HL-60 (cell line): ENCODE data around the gene RIC3.

Experiments
- DNase-seq, 2 experiments: peaks; one replicate each; pipeline ENCODE4 v3.0.0-alpha.2; 2010 to 2020; ENCODE audit warnings: low read depth in 1 of 2, low spot score in 1 of 2
- H3K27ac ChIP-seq: fragments of 250-450 bp; sonication (Bioruptor Pico); replicated peaks from 2 replicates; pipeline ENCODE4 v1.5.1; 2020; ENCODE audit warnings: mild to moderate bottlenecking, moderate library complexity
- H3K27me3 ChIP-seq: fragments of 250-450 bp; sonication (Bioruptor Pico); 2 replicates; pipeline ENCODE4 v1.5.1; 2021; ENCODE audit warnings: mild to moderate bottlenecking, moderate library complexity; ENCODE audit not compliant: insufficient read depth, poor library complexity, severe bottlenecking
- H3K4me3 ChIP-seq: replicated peaks from 2 replicates; pipeline ENCODE4 v1.5.1; 2011; ENCODE audit warnings: mild to moderate bottlenecking, control low read depth, low read length; ENCODE audit not compliant: insufficient read depth
- CTCF ChIP-seq: IDR thresholded peaks from one replicate; pipeline ENCODE4 v1.5.1; 2011; ENCODE audit warnings: low read length, control low read depth, inconsistent platforms; ENCODE audit not compliant: insufficient read depth
- GABPA ChIP-seq: IDR thresholded peaks from 2 replicates; pipeline ENCODE4 v1.6.1; 2012; ENCODE audit warnings: low read depth
- POLR2AphosphoS5 ChIP-seq: IDR thresholded peaks from 2 replicates; pipeline ENCODE4 v1.6.1; 2012; ENCODE audit warnings: low read depth
- REST ChIP-seq: IDR thresholded peaks from 2 replicates; pipeline ENCODE4 v1.6.1; 2012; ENCODE audit warnings: low read depth; ENCODE audit not compliant: insufficient replicate concordance
- SPI1 ChIP-seq: IDR thresholded peaks from 2 replicates; pipeline ENCODE4 v1.6.1; 2012; ENCODE audit warnings: low read depth, mild to moderate bottlenecking, borderline replicate concordance
- long read RNA-seq: library from polyadenylated mRNA; unstranded; transcript quantifications from one replicate; pipeline ENCODE4 v2.0.0, GENCODE V29; 2020

RIC3 gene, protein sequence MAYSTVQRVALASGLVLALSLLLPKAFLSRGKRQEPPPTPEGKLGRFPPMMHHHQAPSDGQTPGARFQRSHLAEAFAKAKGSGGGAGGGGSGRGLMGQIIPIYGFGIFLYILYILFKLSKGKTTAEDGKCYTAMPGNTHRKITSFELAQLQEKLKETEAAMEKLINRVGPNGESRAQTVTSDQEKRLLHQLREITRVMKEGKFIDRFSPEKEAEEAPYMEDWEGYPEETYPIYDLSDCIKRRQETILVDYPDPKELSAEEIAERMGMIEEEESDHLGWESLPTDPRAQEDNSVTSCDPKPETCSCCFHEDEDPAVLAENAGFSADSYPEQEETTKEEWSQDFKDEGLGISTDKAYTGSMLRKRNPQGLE
- long read RNA-seq: 0 reads

DNA sequence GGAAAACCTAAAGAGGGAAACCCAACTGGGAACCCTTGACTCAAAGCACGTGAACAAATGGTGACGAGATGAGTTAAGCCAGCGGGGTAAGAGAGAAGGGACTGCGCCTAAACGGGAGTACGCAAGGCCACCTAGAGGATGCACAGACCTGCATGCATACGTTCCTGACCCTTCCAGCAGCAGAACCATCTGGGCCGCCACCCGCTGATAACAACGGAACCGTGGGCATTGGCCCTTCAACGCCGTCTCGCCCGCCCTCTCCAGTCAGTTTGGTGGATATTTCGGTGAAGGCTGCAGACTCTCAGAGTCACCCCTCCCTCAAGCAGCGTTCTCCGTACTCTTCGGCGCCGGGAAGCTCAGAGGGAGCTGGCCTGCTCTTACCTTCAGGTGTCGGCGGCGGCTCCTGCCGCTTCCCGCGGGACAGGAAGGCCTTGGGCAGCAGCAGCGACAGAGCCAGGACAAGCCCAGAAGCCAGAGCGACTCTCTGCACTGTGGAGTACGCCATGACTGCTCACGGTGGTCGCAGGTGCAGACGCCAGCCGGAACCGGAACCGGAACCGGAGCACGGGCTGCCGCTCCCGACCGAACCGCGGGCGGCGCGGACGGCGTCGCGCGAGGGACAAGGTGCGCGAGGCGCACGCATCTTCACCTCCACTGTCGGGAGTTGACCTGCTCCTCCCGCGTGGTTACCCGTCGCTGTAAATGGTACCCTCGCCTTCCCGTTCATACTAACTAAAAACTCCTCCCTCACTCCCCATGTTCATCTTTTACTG is at the start of gene RIC3:
RIC3 (minus strand) TSS at position 541 of the 773 bp plus-strand sequence; CDS start at position 505, 36 bp downstream.
- Histone ChIP-seq H3K27me3 (peaks cover 31% of the 10 kb centered on the region), H3K4me3 (no peak within 1 kb of the TSS), H3K27ac (no peak within 1 kb of the TSS)
- TF ChIP-seq REST (no peak), CTCF (no peak), POLR2AphosphoS5 (no peak), GABPA (no peak), SPI1 (no peak)
- DNase-seq: no peak

DNA sequence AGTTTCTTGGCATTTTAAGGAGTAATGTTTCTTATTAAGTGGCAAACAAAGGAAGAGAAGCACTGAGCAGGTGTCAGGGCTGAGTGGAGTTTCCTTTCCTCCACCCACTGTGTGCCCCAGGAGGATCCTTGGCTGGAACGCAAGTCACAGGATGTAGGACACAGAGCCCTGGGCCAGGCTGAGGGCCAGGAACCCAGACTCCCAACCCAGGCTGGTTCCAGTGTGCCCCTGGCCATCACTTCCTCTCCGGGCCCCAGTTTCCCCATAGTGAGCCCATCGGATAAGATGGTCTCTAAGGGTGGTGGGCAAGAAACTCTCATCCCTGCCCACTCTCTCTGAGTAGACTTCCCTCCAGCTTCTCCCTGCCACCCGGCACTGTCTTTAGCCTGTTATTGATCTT is 49.6 kb upstream of the RIC3 start:
- Histone ChIP-seq H3K4me3 (no peak overlapping the region), H3K27ac (no peak overlapping the region), H3K27me3 (no peaks in the 10 kb centered on the region)
- DNase-seq: no peak
- no peak for TF ChIP-seq SPI1
- no peak for TF ChIP-seq CTCF
- no peak for TF ChIP-seq REST
- no peak for TF ChIP-seq GABPA
- TF ChIP-seq POLR2AphosphoS5: no peak

- no peak overlapping the region for H3K27ac ChIP-seq
- H3K4me3 ChIP-seq: no peak overlapping the region
- TF ChIP-seq SPI1 (no peak), POLR2AphosphoS5 (no peak), REST (no peak), GABPA (no peak), CTCF (no peak)
- H3K27me3 ChIP-seq: no peaks in the 10 kb centered on the region
- DNase-seq: no peak
Measured at GRCh38 chr11:8217926-8218325, 49.1 kb upstream of the RIC3 start.
